ENCODE measurements around the gene OR6C2.
"Not testable (repeated sequence)": the region's sequence is repeated elsewhere in the genome, so short reads cannot be mapped to it uniquely, and the experiment has no call there.

Gene OR6C2

DNA sequence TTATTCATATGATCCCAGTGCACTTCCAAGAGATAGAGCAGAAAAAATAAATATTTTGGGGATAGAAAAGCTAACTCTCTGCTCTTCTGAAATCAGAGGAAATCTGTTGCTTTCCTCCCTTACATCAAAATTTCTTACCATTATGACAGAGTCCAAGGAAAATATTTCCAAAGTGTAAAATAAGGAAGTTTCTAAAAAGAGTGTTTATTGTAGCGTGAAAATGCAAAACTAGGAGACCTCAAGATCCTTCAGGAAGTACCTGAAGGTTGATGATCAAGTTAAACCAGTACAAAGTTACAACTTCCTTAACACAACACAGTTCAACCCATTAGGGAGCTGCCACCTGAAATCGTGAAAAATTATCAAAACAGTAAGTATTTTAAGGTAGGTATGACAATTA lies at the start of gene OR6C2:
Gene OR6C2, plus strand, starts transcription at position 301 of the 400 bp plus-strand sequence. CDS start 8,138 bp downstream, outside the sequence.
- in situ Hi-C loops (cut with MboI; ENCODE audit: low sequenced_read_pairs): no loop called here

DNA sequence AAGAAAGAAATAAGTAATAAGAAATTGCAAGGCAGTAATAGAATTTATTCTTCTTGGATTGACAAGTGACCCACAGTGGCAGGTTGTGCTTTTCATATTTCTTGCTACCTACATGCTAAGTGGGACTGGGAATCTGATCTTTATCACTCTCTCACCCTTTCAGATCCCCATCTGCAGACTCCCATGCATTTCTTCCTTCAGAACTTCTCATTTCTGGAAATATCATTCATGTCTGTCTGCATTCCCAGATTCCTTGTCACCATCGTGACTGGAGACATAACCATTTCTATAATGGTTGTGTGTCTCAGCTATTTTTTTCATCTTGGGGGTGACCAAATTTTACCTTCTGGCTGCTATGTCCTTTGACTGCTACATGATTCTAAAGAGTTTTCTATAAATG lies 47.5 kb upstream of the OR6C2 start:
- in situ Hi-C loops (cut with MboI; ENCODE audit: low sequenced_read_pairs): no loop called here

DNA sequence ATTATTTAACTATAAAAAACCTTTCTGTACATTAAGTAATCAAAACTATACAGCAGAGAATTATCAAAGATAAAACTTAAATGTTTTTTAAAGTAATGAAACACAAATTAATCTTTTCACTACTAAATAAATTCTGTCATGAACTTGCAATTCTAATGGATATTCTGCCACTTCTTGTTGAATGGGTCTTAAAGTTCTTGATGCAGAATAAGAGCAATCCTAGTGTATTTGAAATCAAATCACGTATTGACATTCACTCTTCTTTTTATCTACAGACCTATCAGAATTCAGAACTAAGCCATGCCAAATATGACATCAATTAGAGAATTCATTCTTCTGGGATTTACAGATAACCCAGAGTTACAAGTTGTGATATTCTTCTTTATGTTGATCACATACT lies 43.6 kb upstream of the OR6C2 start, which contains the start of gene OR6C65:
Gene OR6C65, plus strand, starts transcription at position 301 of the 400 bp plus-strand sequence. Its CDS starts 0 bp downstream, at position 301.
- in situ Hi-C loops (cut with MboI; ENCODE audit: low sequenced_read_pairs): no loop called here

DNA sequence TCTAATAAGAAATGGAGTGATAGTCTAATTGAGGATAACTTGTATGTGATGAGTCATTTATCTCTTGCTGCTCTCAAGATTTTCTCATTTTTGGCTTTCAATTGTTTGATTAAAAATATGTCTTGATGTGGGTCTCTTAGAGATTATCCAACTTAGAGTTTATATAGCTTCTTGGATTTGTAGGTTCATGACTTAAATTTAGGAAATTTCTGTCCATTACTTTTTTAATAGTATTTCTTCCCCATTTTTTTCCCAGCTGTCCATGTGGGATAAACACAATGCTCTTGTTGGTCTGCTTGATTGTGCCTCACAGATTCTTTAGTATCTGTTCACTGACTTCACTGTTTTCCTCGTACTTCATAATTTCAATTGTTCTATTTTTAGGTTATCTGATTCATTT lies 36.0 kb upstream of the OR6C2 start:
- in situ Hi-C loops (cut with MboI; ENCODE audit: low sequenced_read_pairs): no loop called here

DNA sequence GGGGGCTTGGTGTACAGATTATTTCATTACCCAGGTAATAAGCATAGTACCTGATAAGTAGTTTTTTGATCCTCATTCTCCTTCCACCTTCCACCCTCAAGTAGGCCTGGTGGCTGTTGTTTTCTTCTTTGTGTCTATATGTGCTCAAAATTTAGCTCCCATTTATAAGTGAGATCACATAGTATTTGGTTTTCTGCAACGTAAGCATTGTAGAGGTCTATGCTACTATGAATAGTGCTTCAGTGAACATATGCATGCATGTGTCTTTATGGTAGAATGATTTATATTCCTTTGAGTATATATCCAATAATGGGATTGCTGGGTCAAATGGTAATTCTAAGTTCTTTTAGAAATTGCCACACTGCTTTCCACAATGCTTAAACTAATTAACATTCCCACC lies 34.7 kb upstream of the OR6C2 start:
- in situ Hi-C loops (cut with MboI; ENCODE audit: low sequenced_read_pairs): not testable (repeated sequence)

DNA sequence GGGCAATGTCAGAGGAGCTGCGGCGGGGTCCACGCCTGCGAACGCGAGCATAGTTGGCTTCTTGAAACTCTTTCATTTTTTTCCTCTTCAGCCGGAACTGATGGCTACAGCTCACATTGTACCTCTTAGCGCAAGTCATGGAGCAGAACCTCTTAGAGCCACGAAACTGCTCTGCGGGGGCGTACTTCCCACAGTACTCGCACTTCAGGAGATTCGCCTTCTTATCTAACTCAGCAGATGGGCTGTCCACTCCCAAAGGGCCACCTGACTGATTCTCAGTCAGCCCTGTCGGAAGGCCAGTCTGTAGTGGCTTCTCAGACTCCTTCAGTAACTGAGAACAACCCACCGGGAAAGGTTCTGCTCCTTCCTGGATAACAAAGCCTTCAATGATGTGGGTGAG lies 31.7 kb upstream of the OR6C2 start:
- in situ Hi-C loops (cut with MboI; ENCODE audit: low sequenced_read_pairs): not testable (repeated sequence)

DNA sequence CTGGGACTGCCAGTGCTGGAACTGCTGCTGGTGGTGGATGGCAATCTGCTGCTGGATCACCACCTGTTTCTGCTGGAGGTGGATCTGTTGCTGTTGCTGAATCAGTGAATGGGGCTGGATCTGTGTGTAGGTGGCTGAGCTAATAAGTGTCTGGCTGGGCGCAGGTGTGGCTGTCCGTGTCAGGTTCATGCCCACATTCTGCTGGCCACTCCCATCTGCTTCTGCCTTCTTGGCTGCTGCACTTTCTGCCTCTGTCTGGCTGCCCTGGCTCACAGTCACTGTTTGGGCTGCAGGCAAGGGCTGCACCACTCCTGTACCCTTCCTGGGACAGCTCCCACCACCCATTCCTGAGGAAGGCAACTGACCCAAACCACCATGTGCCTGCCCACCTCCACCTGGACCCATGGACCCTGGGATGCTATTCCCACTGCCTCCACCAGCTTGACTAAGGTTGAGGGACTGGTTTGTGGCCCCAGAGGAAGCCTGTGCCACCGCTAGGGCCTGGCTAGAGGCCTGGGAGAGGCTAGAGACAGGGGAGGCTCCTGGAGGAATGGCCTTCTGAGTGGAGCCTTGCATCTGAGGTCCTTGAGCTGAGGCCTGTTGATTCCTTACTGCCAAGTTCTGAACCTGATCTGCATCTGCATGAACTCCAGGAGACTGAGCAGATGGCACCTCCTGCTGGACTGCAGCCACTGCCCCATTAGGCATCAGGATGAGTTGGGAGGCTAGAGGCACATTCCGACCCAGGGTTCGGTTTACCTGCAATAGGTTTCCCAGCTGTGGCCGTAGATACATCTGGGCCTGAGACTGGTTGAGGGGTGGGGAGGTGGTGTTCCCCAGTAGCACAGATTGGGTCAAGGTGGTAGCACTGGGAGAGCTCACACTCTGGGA lies 30.1 kb upstream of the OR6C2 start:
- in situ Hi-C loops (cut with MboI; ENCODE audit: low sequenced_read_pairs): not testable (repeated sequence)

DNA sequence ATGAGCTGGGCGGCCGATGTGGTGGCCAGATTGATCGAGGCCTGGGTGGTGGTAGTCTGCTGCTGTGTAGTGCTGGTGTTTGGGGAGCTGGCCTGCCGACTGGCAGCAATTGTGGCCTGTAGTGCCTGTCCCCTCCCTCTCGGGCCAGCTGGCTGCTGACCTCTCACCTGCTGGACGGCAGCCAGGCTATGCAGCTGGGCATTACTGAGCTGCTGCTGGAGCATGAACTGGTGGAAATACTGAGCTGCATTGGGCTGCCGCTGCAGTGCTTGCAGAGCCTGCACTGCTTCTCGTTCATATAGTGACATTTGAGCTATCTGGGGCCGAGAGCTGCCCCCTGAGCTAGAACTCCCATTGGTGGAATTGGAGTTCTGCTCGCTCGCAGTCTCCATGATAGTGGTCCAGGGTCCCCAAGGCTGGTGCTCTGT lies 29.5 kb upstream of the OR6C2 start:
- in situ Hi-C loops (cut with MboI; ENCODE audit: low sequenced_read_pairs): not testable (repeated sequence)

DNA sequence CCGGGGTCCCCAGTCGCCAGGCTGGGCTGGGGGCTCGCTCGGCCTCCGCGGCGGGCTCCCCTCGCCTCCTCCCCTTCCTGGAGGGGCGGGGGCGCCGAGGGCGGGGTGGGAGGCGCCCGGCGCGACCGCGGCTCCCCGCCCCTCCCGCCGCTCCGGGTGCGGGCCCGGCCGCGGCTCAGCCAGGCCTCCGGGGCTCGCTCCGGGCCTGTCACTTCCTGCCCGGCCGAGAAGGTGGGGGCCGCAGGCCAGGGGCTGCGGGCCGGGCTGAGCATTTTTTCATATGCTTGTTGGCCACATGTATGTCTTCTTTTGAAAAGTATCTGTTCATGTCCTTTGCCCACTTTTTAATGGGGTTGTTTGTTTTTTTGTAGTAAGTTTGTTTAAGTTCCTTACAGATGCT lies 29.0 kb upstream of the OR6C2 start:
- in situ Hi-C loops (cut with MboI; ENCODE audit: low sequenced_read_pairs): not testable (repeated sequence)

DNA sequence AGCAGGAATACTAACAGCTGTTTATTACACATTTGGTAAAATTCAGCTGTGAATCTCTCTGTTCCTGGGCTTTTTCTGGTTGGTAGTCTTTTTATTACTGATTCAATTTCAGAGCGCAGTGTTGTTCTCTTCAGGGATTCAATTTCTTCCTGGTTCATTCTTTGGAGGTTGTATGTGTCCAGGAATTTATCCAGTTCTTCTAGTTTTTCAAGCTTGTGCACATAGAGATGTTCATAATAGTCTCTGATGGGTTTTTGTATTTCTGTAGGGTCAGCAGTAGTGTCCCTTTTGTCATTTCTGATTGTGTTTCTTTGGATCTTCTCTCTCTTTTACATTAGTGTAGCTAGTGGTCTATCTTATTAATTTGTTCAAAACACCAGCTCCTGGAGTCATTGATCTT lies 26.9 kb upstream of the OR6C2 start:
- in situ Hi-C loops (cut with MboI; ENCODE audit: low sequenced_read_pairs): no loop called here

DNA sequence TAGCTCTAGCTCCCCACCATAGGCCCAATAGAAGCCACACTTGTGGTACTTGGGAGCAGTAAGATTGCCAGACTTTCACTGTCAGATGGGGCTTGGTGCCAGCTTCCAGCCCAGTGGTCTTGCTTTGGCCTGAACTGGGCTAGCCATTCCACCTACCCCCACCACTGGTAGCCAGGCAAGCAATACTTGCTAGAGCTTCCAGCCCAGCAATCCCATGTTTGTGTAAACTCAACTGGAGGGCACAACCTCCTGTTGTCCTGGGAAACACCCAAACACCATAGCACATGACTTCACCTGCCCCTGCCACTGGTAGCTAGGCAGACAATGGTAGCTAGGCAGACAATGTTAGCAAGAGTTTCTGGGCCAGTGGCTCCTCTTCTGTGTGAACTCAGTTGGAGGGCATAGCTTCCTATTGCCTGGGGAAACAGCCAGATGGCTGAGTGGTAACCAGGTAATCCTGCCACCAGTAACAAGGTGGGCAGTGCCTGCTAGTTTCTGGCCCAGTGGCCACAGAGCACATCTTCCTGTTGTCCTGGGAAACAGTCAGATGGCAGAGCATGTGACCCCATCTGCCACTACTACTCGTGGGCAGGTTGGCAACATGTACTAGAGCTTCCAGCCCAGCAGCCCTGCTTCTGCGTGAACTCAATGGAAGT lies 23.4 kb upstream of the OR6C2 start:
- in situ Hi-C loops (cut with MboI; ENCODE audit: low sequenced_read_pairs): no loop called here

DNA sequence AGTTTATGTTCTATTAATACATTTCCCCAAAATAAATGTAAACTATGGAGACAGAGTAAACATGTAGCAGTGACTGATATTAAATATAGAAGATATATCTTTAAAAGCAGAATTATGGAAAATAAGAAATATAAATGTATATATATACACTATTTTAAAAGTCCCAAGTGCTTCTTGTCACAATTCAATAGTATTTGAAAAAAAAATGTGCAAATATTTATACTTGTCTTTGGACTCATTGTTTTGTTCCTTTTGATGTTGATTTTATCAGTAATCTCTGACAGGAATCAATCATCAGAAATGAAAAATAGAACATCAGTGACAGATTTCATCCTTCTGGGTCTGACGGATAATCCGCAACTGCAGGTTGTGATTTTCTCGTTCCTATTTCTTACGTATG lies 17.9 kb upstream of the OR6C2 start, which contains the start of gene OR6C76:
Gene OR6C76, plus strand, starts transcription at position 301 of the 400 bp plus-strand sequence. Its CDS starts 0 bp downstream, at position 301.
- in situ Hi-C loops (cut with MboI; ENCODE audit: low sequenced_read_pairs): no loop called here

DNA sequence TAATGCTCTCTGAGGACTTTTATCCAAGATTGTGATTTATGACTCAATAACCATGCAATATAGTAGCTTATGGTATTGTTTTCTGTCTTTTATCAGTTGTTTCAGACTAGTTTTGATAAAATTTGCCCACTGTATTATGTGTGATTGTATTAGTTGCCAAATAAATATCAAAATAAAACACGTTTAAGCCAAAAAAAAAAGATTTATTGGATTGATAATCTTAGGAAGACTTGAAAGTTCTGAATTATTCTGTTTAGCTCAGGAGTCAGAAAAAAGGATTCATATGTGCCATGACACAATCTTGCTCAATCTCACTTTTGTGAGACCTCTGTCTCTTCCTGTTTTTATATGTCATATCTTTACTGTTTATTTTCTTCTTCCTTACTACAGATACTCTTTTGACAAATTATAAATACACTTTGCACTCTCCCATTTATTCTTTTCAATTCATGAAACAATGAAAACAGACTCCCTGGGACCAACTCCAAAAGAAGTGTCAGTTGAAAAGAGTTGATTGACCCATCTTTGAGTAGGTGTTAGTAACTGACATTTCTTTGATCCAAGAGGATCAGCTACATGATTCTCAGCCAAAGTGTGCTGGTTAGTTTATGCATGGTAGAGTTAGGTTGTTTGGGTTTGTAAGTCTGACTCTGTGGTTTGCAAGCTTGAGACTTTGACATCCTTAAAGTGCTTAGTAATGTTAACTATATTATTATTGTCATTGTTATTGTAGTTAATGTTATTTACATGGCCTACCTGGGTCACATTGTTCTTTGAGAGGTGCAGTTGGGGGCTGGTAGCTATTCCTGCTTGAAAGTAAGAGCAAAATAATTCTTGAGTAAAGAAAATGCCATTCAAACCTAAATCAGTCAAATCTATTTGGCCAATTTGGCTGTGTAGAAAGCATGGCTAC lies 15.3 kb upstream of the OR6C2 start:
- in situ Hi-C loops (cut with MboI; ENCODE audit: low sequenced_read_pairs): no loop called here

DNA sequence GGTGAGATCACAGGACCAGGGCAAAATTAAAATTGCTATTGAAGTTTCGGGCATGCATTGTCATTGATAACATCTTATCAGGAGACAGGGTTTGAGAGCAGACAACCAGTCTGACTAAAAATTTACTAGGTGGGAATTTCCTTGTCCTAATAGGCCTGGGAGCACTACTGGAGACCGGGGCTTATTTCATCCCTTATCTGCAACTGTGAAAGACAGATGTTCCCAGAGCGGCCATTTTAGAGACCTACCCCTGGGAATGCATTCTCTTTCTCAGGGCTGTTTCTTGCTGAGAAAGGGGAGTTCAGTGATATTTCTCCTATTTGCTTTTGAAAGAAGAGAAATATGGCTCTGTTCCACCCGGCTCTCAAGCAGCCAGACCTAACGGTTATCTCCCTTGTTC lies 2.6 kb upstream of the OR6C2 start:
- in situ Hi-C loops (cut with MboI; ENCODE audit: low sequenced_read_pairs): not testable (repeated sequence)

DNA sequence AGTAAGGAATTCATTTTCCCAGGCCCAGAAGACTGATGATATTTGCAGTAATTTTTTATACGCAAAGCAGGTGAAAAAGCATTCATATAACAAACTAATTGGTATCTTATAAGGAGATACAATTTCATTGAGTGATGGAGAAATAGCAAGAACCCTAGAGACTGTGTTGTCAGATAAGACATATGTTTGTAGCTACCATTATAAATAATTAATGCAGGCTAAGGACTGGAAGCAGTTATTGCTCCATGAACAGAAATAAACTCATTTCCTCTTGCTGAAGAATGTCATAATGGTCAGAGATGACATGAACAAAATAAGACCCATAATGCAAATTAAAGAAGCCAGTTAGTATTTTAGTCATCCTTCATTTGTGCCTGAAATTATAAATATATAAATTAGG lies 1.5 kb downstream of the OR6C2 start:
- in situ Hi-C loops (cut with MboI; ENCODE audit: low sequenced_read_pairs): no loop called here

DNA sequence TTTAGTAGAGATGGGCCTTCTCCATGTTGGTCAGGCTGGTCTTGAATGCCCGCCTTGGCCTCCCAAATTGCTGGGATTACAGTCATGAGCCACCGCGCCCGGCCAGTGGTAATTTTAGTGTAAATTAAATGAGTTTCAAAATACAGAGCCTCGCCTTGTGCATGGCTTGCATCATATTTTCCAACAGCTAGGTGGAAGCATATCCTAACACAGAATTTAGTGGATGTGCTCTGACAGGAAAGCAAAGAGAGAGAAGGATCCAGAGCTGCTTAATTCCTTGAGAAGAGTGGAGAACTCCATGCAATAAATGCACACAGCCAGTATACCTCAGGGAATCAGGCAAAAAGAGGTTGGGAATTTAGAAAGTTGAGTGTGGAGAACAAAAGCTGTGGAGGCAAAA lies 2.5 kb downstream of the OR6C2 start:
- in situ Hi-C loops (cut with MboI; ENCODE audit: low sequenced_read_pairs): no loop called here

DNA sequence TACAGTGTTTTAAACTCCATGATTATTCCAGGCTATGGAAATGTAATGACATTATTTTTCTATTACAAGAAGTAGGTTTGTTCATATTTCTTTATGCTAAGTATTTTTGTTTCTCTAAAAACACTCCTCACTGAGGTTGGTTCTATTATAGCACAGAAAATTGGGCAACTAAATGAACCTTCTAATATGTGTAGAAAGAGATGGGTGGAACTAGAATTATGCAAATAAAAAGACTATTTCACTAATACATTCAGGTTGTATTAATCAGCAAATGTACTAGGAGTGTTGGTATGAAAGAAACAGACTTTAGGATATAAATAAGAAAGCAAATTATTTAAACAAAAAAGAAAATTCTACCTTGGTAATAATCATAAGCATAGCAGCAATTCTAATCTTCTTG lies 4.9 kb downstream of the OR6C2 start:
- in situ Hi-C loops (cut with MboI; ENCODE audit: low sequenced_read_pairs): no loop called here

DNA sequence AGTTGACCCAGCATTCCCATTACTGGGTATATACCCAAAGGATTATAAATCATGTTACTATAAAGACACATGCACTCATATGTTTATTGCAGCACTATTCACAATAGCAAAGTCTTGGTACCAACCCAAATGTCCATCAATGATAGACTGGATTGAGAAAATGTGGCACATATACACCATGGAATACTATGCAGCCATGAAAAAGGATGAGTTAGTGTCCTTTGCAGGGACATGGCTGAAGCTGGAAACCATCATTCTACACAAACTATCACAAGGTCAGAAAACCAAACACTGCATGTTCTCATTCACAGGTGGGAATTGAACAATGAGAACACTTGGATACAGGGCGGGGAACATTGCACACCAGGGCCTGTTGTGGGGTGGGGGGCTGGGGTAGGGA lies 21.1 kb downstream of the OR6C2 start:
- in situ Hi-C loops (cut with MboI; ENCODE audit: low sequenced_read_pairs): not testable (repeated sequence)

DNA sequence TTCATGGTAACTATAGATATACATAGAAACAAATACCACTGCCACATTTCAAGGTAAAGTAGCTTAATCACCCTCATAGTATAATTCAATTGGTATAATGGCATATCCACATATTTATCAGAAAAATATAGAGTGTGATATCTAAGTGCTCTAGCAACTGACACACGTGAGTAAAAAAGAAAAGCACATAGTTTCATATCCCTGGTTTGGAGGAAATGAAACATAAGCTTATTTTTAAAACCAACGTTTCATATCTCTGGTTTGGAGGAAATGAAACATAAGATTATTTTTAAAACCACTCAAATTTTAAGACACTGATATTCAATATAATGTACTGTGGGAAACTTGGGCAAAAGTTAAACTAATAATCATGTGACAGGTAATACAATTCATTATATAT lies 24.0 kb downstream of the OR6C2 start:
- in situ Hi-C loops (cut with MboI; ENCODE audit: low sequenced_read_pairs): no loop called here

DNA sequence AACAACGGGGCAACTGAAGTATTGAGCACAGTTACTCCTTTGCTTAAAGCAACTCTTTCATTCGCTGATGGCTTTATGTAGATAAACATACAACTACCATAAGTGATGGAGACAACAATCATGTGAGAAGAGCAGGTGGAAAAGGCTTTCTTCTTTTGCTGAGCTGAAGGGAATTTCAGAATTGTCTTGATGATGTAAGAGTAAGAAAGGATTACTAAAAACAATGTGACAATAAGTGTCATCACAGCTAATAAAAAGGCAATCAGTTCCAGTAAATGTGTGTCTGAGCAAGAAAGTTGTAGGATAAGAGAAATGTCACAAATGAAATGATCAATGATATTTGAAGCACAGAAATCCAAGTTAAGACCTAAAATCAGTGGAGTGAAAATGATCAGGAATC lies 25.4 kb downstream of the OR6C2 start:
- in situ Hi-C loops (cut with MboI; ENCODE audit: low sequenced_read_pairs): no loop called here

Measured in hTERT RPE-1 (cell line).